Cardiac muscle cell (in vitro differentiated cells and primary cell): ENCODE results near the gene FBXL17. TPM values are rescaled to one million over a fixed set of nuclear protein-coding genes. Genes with fewer than 3 reads are reported as not detected.

Experiments used
- DNase-seq, 2 donors: peaks; one replicate each; pipeline versions ENCODE4 v3.0.0 to v3.0.0-alpha.2; 2010 to 2017; ENCODE audit warnings: low read depth in 1 of 2, low spot score in 1 of 2
- H3K27ac ChIP-seq: fragments of 200-600 bp; sonication (generic); 2 replicates; pipeline ENCODE4 v1.5.1; 2016
- H3K27me3 ChIP-seq: fragments of 200-600 bp; sonication (generic); 2 replicates; pipeline ENCODE4 v1.6.0; 2016; ENCODE audit warnings: control low read depth
- H3K36me3 ChIP-seq: fragments of 200-600 bp; sonication (generic); 2 replicates; pipeline ENCODE4 v1.5.1; 2016; ENCODE audit warnings: control low read depth
- H3K4me1 ChIP-seq: fragments of 200-600 bp; sonication (generic); 2 replicates; pipeline ENCODE4 v1.8.1; 2017; ENCODE audit warnings: low read depth, mild to moderate bottlenecking, mixed run types
- H3K4me3 ChIP-seq: fragments of 200-600 bp; sonication (generic); 2 replicates; pipeline ENCODE4 v1.5.1; 2016; ENCODE audit warnings: mild to moderate bottlenecking
- H3K9me3 ChIP-seq: fragments of 200-600 bp; sonication (generic); 2 replicates; pipeline ENCODE4 v1.5.1; 2017; ENCODE audit warnings: low read depth, mild to moderate bottlenecking, control low read depth
- polyA plus RNA-seq: library from polyadenylated mRNA; unstranded; fragments of >200 nt; fragmentation: Nextera tagmentation; extraction: Ambion mirVana; gene quantifications from 2 replicates; pipeline ENCODE4 v1.2.1, GENCODE V29; 2016
- total RNA-seq: library from RNA; depleted of rRNA; stranded (reverse); fragments of >200 nt; gene quantifications from 2 replicates; pipeline ENCODE4 v1.2.3, GENCODE V29; 2016
- TF ChIP-seq, protein P1 (sequence below): IDR thresholded peaks from 2 replicates; pipeline ENCODE4 v1.5.1; 2012; ENCODE audit warnings: low read depth, mild to moderate bottlenecking, low read length

Gene FBXL17
- total RNA-seq (20.7 and 22.9 TPM in 2 replicates), polyA plus RNA-seq (18.3 and 19.0 TPM in 2 replicates)

- Histone ChIP-seq H3K4me1 (peaks cover 8% of the 10 kb centered on the region), H3K27ac (peak within 1 kb of the TSS; percentile 93), H3K27me3 (no peaks in the 10 kb centered on the region), H3K4me3 (peak within 1 kb of the TSS; percentile 58), H3K36me3 (no peaks in the 10 kb centered on the region), H3K9me3 (no peaks in the 10 kb centered on the region)
- peak; percentile 96 to 97 for DNase-seq
- TF ChIP-seq, protein P1, sequence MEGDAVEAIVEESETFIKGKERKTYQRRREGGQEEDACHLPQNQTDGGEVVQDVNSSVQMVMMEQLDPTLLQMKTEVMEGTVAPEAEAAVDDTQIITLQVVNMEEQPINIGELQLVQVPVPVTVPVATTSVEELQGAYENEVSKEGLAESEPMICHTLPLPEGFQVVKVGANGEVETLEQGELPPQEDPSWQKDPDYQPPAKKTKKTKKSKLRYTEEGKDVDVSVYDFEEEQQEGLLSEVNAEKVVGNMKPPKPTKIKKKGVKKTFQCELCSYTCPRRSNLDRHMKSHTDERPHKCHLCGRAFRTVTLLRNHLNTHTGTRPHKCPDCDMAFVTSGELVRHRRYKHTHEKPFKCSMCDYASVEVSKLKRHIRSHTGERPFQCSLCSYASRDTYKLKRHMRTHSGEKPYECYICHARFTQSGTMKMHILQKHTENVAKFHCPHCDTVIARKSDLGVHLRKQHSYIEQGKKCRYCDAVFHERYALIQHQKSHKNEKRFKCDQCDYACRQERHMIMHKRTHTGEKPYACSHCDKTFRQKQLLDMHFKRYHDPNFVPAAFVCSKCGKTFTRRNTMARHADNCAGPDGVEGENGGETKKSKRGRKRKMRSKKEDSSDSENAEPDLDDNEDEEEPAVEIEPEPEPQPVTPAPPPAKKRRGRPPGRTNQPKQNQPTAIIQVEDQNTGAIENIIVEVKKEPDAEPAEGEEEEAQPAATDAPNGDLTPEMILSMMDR, result no peak
Measured at GRCh38 chr5:108381954-108382783, at the start of gene FBXL17. FBXL17 (minus strand) TSS chr5:108382098.

- DNase-seq, result no peak
- TF ChIP-seq, protein P1, result no peak
- H3K36me3 ChIP-seq, result no peaks in the 10 kb centered on the region
- no peak overlapping the region for H3K27ac ChIP-seq
- no peak overlapping the region for H3K4me3 ChIP-seq
- H3K27me3 ChIP-seq, result no peaks in the 10 kb centered on the region
- H3K4me1 ChIP-seq, result no peaks in the 10 kb centered on the region
- no peaks in the 10 kb centered on the region for H3K9me3 ChIP-seq
Measured at GRCh38 chr5:108430931-108431608, 49.2 kb upstream of the FBXL17 start.

DNA sequence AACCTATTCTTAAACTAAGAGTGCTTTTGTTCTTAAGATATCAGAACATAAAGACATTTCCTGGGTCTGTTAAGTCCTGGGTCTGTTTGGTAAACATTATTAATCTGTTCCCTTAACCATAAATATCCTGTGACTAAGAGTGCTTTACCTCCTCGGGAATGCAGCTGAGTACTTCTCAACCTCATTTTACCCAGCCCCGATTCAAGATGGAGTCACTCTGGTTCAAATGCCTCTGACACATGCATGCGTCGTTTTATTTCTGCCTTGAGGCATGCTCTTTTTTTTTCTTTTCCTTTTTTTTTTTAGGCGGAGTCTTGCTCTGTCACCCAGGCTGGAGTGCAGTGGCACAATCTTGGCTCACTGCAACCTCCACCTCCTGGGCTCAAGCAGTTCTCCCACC is 39.8 kb upstream of the FBXL17 start:
- DNase-seq, result no peak
- H3K4me3 ChIP-seq, result no peak overlapping the region

DNA sequence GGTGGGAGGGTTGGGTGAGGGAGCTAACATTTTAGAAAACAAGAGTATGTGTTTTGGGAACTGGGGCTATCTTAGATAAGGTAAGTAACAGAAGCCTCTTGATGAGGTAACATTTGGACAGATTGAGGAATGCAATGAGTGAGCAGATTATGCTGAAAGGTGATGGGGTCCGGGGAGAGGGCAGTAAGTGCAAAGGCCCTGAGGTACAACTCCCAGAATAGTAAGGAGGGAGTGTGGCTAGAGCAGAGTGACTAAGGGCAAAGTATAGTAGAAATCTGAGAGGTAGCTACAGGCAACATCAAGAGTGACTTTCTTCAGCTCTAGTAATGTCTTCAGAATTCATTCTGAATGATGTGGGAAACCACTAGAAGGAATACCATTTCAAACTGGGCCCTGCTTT is 38.9 kb upstream of the FBXL17 start:
- DNase-seq, result no peak
- Histone ChIP-seq H3K4me1 (no peaks in the 10 kb centered on the region), H3K9me3 (no peaks in the 10 kb centered on the region), H3K4me3 (no peak overlapping the region), H3K27ac (no peak overlapping the region), H3K36me3 (no peaks in the 10 kb centered on the region), H3K27me3 (no peaks in the 10 kb centered on the region)
- TF ChIP-seq, protein P1, result no peak

More for the DNA sequence above, 39.8 kb upstream of the FBXL17 start:
- no peaks in the 10 kb centered on the region for H3K9me3 ChIP-seq
- H3K27me3 ChIP-seq, result no peaks in the 10 kb centered on the region
- TF ChIP-seq, protein P1, result no peak
- no peak overlapping the region for H3K27ac ChIP-seq
- no peaks in the 10 kb centered on the region for H3K36me3 ChIP-seq
- H3K4me1 ChIP-seq, result no peaks in the 10 kb centered on the region

DNA sequence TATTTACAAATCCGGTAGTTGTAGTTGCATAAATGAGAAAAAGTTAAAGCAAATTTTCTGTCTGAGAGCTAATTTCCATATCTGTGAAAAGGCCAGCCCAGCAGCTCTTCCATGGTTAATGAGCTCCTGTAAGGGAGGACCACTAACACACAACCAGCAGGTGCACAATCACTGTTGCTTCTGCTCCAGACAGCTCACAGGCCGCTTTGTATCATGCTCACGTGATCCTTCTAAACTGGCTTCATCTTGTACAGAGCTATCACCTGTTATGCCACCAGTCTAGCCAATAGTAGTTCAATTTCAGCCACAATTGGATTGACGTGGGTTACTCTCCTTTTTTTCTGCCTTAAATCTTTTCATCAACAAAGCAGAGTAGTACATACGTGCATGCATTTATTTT is 38.3 kb upstream of the FBXL17 start:
- DNase-seq, result no peak
- Histone ChIP-seq H3K4me3 (no peak overlapping the region), H3K9me3 (no peaks in the 10 kb centered on the region), H3K36me3 (no peaks in the 10 kb centered on the region), H3K4me1 (no peaks in the 10 kb centered on the region), H3K27ac (no peak overlapping the region), H3K27me3 (no peaks in the 10 kb centered on the region)
- TF ChIP-seq, protein P1, result no peak
